ENCODE data around the gene ZNF532. TPM values are rescaled to one million over a fixed set of nuclear protein-coding genes. Genes with fewer than 3 reads are reported as not detected.

The ZNF532 gene
- total and polyA plus RNA-seq, 2 of the 13 experiments (the other 11 are each of a cell fraction or from before 2014, with no cell fraction given), result not detected

GRCh38 chr18:58850786-58851469, 13.7 kb upstream of the ZNF532 start:
- H3K4me1 ChIP-seq (ENCODE audit: insufficient read depth, low read length), result no peaks in the 10 kb centered on the region
- no peaks in the 10 kb centered on the region for H4K20me1 ChIP-seq (ENCODE audit: insufficient read depth, low read length)
- no peak overlapping the region for H3K27ac ChIP-seq (ENCODE audit: extremely low read length, insufficient read depth, low read length)
- H3K27me3 ChIP-seq (ENCODE audit: control insufficient read depth in 1 of 2, insufficient read depth in 2 of 2, low read length in 2 of 2), result peaks cover 0 to 11% of the 10 kb centered on the region in 2 experiments; a peak in 2 of 5 replicates
- TF ChIP-seq IRF2 (CRISPR knock-in tag; IDR thresholded peaks at IDR 0.05), result no peak
- TF ChIP-seq XRCC5 (optimal IDR thresholded peaks at IDR 0.05; ENCODE audit: low read length), result no peak
- TF ChIP-seq TRIM22 (IDR thresholded peaks at IDR 0.05), result no peak
- no peak for TF ChIP-seq NFAT5 (CRISPR knock-in tag; IDR thresholded peaks at IDR 0.05)
- no peak for TF ChIP-seq RBM22 (optimal IDR thresholded peaks at IDR 0.05; ENCODE audit: low read length)
- no peak for TF ChIP-seq LBX2 (CRISPR knock-in tag; IDR thresholded peaks at IDR 0.05; ENCODE audit: borderline replicate concordance)
- no peak for TF ChIP-seq ELF1 (CRISPR knock-in tag; IDR thresholded peaks at IDR 0.05)
- TF ChIP-seq ATAD3A (CRISPR knock-in tag; IDR thresholded peaks at IDR 0.05), result no peak
- no peak for TF ChIP-seq HBP1 (CRISPR knock-in tag; IDR thresholded peaks at IDR 0.05; ENCODE audit: low read depth)
- no peak for TF ChIP-seq ZNF460 (CRISPR knock-in tag; IDR thresholded peaks at IDR 0.05; ENCODE audit: borderline replicate concordance)
- no peak for TF ChIP-seq HOXA7 (CRISPR knock-in tag; IDR thresholded peaks at IDR 0.05)
- no peak for TF ChIP-seq U2AF2 (IDR thresholded peaks at IDR 0.05; ENCODE audit: low read depth, low read length)
- no peak for TF ChIP-seq ZNF354B (CRISPR knock-in tag; IDR thresholded peaks at IDR 0.05)
- no peak for TF ChIP-seq ZBTB46 (CRISPR knock-in tag; IDR thresholded peaks at IDR 0.05; ENCODE audit: borderline replicate concordance)
- no TSS peak for BruUV-seq (replicated peaks)
- H2AFZ ChIP-seq (ENCODE audit: low read length), result no peak overlapping the region
- no peak overlapping the region for H3K9ac ChIP-seq (ENCODE audit: insufficient read depth, low read depth, low read length)
- ChIA-PET CTCF (ENCODE audit: low intra/inter-chr PET ratio, low total read pairs) (no interaction called here), POLR2A (no interaction called here)
- H3K9me3 ChIP-seq (ENCODE audit: low read length), result no peaks in the 10 kb centered on the region
- H3K79me2 ChIP-seq (ENCODE audit: insufficient read depth, low read length), result no peaks in the 10 kb centered on the region
- FAIRE-seq (no peak), DNase-seq (ENCODE audit: low spot score) (no peak), ATAC-seq (no peak)
- WGBS (ENCODE audit: low lambda C conversion rate), result 49% methylated on average over 12 of the region's 12 CpGs
- in situ Hi-C loops (cut with HindIII; ENCODE audit: extremely low pct_ligation_motif_present, low pct_unique_long_range_greater_than_20kb) (no loop called here), intact Hi-C loops (cut with micrococcal nuclease; ENCODE audit: unreplicated experiment) (no loop called here)
- H3K36me3 ChIP-seq (replicated peaks in 1 of 2; ENCODE audit: control insufficient read depth in 1 of 2, insufficient read depth in 2 of 2, low read length in 2 of 2), result no peaks in the 10 kb centered on the region
- H3K4me2 ChIP-seq (ENCODE audit: low read depth, low read length), result no peak overlapping the region
- H3K4me3 ChIP-seq (replicated peaks in 1 of 3; ENCODE audit: insufficient read depth in 1 of 3, low read depth in 2 of 3, low read length in 3 of 3), result no peak overlapping the region
